Neuronal stem cell (in vitro differentiated cells): Measurements from ENCODE around the gene CTNNBIP1.

Experiments
- DNase-seq: peaks from one replicate; pipeline ENCODE4 v3.0.0-alpha.2; 2013; ENCODE audit warnings: low spot score
- H2AFZ ChIP-seq: one replicate; pipeline ENCODE4 v1.6.1; 2013; ENCODE audit warnings: mild to moderate bottlenecking, low read length, inconsistent platforms
- H2AK5ac ChIP-seq: 2 replicates; pipeline ENCODE4 v1.6.1; 2013; ENCODE audit warnings: low read depth, mild to moderate bottlenecking, inconsistent platforms, low read length, moderate library complexity, mixed read lengths
- H2BK120ac ChIP-seq: 2 replicates; pipeline ENCODE4 v1.6.1; 2013; ENCODE audit warnings: low read depth, mild to moderate bottlenecking, inconsistent platforms, low read length, moderate library complexity, mixed read lengths
- H2BK12ac ChIP-seq: one replicate; pipeline ENCODE4 v1.6.1; 2013; ENCODE audit warnings: low read length, inconsistent platforms
- H2BK15ac ChIP-seq: 2 replicates; pipeline ENCODE4 v1.6.1; 2013; ENCODE audit warnings: mild to moderate bottlenecking, low read length, inconsistent platforms, mixed read lengths
- H2BK5ac ChIP-seq: one replicate; pipeline ENCODE4 v1.6.1; 2013; ENCODE audit warnings: inconsistent platforms, mild to moderate bottlenecking, low read length, moderate library complexity
- H3K14ac ChIP-seq: one replicate; pipeline ENCODE4 v1.6.1; 2013; ENCODE audit warnings: low read length, inconsistent platforms
- H3K18ac ChIP-seq: 2 replicates; pipeline ENCODE4 v1.6.1; 2013; ENCODE audit warnings: low read length, inconsistent platforms
- H3K23ac ChIP-seq: 2 replicates; pipeline ENCODE4 v1.6.1; 2013; ENCODE audit warnings: low read depth, mild to moderate bottlenecking, mixed read lengths, low read length, inconsistent platforms; ENCODE audit not compliant: poor library complexity
- H3K27ac ChIP-seq: replicated peaks from 3 replicates; pipeline ENCODE4 v1.5.1; 2013; ENCODE audit warnings: low read length, inconsistent platforms
- H3K27me3 ChIP-seq, 3 experiments: 2 replicates each; pipeline ENCODE4 v1.6.1; 2013; ENCODE audit warnings: low read length in 3 of 3, mild to moderate bottlenecking in 2 of 3, inconsistent platforms in 1 of 3, low read depth in 1 of 3, mixed read lengths in 1 of 3, moderate library complexity in 1 of 3; ENCODE audit not compliant: control insufficient read depth in 3 of 3, insufficient read depth in 3 of 3
- H3K36me3 ChIP-seq, 2 donors: replicated peaks in 1 of 2; 2 replicates each; pipeline ENCODE4 v1.6.1; 2013; ENCODE audit warnings: low read length in 2 of 2; ENCODE audit not compliant: control insufficient read depth in 2 of 2, insufficient read depth in 2 of 2
- H3K4ac ChIP-seq: 2 replicates; pipeline ENCODE4 v1.6.1; 2013; ENCODE audit warnings: inconsistent platforms, mild to moderate bottlenecking, low read length, moderate library complexity
- H3K4me1 ChIP-seq, 2 donors: 1 replicate in 1 of 2; 2 replicates in 1 of 2; pipeline ENCODE4 v1.6.1; 2013; ENCODE audit warnings: low read length in 2 of 2, low read depth in 1 of 2; ENCODE audit not compliant: control insufficient read depth in 2 of 2, insufficient read depth in 1 of 2
- H3K4me2 ChIP-seq: one replicate; pipeline ENCODE4 v1.6.1; 2013; ENCODE audit warnings: mild to moderate bottlenecking, low read length, inconsistent platforms; ENCODE audit not compliant: insufficient read depth, poor library complexity, severe bottlenecking
- H3K4me3 ChIP-seq, 2 donors: 2 replicates each; pipeline ENCODE4 v1.5.1; 2013; ENCODE audit warnings: low read length in 2 of 2, mild to moderate bottlenecking in 2 of 2, inconsistent platforms in 1 of 2, moderate library complexity in 1 of 2
- H3K79me1 ChIP-seq: one replicate; pipeline ENCODE4 v1.6.1; 2013; ENCODE audit warnings: low read depth, mild to moderate bottlenecking, inconsistent platforms, low read length, moderate library complexity
- H3K9ac ChIP-seq: one replicate; pipeline ENCODE4 v1.6.1; 2013; ENCODE audit warnings: mild to moderate bottlenecking, low read depth, low read length, inconsistent platforms; ENCODE audit not compliant: poor library complexity
- H3K9me3 ChIP-seq, 2 donors: replicated peaks in 1 of 2; 2 replicates each; pipeline versions ENCODE3 to v1.6.1; 2013; ENCODE audit warnings: low read length in 2 of 2, mild to moderate bottlenecking in 2 of 2, inconsistent platforms in 1 of 2, low read depth in 1 of 2, mixed read lengths in 1 of 2, moderate library complexity in 1 of 2; ENCODE audit not compliant: control insufficient read depth in 2 of 2, insufficient read depth in 1 of 2
- H4K8ac ChIP-seq: one replicate; pipeline ENCODE4 v1.6.1; 2013; ENCODE audit warnings: low read depth, mild to moderate bottlenecking, inconsistent platforms, low read length, moderate library complexity
- H4K91ac ChIP-seq: one replicate; pipeline ENCODE4 v1.6.1; 2013; ENCODE audit warnings: low read length, low read depth, mild to moderate bottlenecking, inconsistent platforms; ENCODE audit not compliant: poor library complexity
- WGBS, 2 donors: extraction: QIAGEN DNeasy Blood & Tissue Kit; methylation state at CpG; one replicate each; pipeline ENCODE4 v1.1.7; 2013; ENCODE audit warnings: missing lambda C conversion rate in 2 of 2, mixed read lengths in 1 of 2; ENCODE audit not compliant: insufficient read length in 2 of 2, insufficient replicate concordance in 1 of 2; ENCODE audit errors: extremely low coverage in 2 of 2; 5-methylcytosine and 5-hydroxymethylcytosine counted together

Gene CTNNBIP1

GRCh38 chr1:9882945-9883303, 27.1 kb downstream of the CTNNBIP1 start:
- H3K27ac ChIP-seq = no peak overlapping the region
- WGBS, 2 donors = no CpG with 5 or more reads among the region's 12 CpGs
- H3K4me1 ChIP-seq = peaks cover 0 to 29% of the 10 kb centered on the region in 2 donors
- H3K27me3 ChIP-seq = no peaks in the 10 kb centered on the region
- H4K8ac ChIP-seq = no peak overlapping the region
- peaks cover 22% of the 10 kb centered on the region for H3K79me1 ChIP-seq
- H2BK5ac ChIP-seq = no peak overlapping the region
- H3K36me3 ChIP-seq = peaks cover 3 to 9% of the 10 kb centered on the region in 2 donors
- peak overlapping the region; percentile 7 for H3K9ac ChIP-seq
- H2AFZ ChIP-seq = no peak overlapping the region
- no peak overlapping the region for H3K23ac ChIP-seq
- H3K4ac ChIP-seq = no peak overlapping the region
- H3K9me3 ChIP-seq = no peaks in the 10 kb centered on the region
- peak overlapping the region; percentile 23 for H2BK15ac ChIP-seq
- H3K4me3 ChIP-seq = no peak overlapping the region
- no peak overlapping the region for H2BK120ac ChIP-seq
- H4K91ac ChIP-seq = no peak overlapping the region
- H2BK12ac ChIP-seq = no peak overlapping the region
- no peak for DNase-seq
- no peak overlapping the region for H3K14ac ChIP-seq
- peak overlapping the region; percentile 20 for H2AK5ac ChIP-seq
- H3K18ac ChIP-seq = peak overlapping the region; percentile 15
- H3K4me2 ChIP-seq = no peak overlapping the region

DNA sequence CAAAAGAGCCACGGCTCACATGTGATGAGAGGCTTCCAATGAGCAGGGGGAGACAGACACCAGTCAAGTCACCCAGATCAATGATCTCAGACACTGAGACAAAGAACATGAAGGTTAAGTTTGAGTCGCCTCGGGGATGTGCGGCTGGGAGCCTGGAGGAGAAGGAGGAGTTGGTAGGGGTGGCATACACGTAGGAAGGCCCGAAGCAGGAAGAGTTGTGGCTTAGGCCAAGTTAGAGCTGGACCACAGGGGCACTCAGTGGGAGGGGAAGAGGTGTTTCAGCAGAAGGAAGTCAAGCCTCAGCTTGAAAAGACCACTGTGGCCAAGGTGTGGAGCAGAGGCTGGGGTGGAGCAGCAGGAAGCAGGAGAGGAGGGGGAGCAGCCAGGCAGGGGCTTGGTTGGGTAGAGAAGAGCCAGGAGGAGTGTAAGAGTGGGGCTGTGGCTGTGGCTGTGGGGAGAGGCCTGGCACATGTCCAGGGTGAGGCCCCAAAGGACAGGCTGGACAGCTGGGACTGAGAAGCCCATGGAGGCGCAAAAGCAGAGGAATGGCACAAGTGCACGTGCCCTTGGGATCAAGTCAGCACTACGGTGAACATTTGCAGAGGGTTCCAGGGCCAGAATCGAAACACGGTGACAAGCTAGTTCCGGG, 27.6 kb downstream of the CTNNBIP1 start:
- no CpG with 5 or more reads among the region's 12 CpGs for WGBS, 2 donors
- Histone ChIP-seq H4K8ac (no peak overlapping the region), H3K9me3 (no peaks in the 10 kb centered on the region), H3K4me2 (no peak overlapping the region), H2AK5ac (no peak overlapping the region), H3K9ac (no peak overlapping the region), H3K4ac (no peak overlapping the region), H3K23ac (no peak overlapping the region), H4K91ac (no peak overlapping the region), H3K14ac (no peak overlapping the region), H3K4me3 (no peak overlapping the region), H3K18ac (no peak overlapping the region), H3K27me3 (no peaks in the 10 kb centered on the region), H2BK12ac (no peak overlapping the region), H2BK120ac (no peak overlapping the region), H2AFZ (no peak overlapping the region), H3K4me1 (peaks cover 0 to 29% of the 10 kb centered on the region in 2 donors), H2BK15ac (no peak overlapping the region), H3K79me1 (peaks cover 22% of the 10 kb centered on the region), H2BK5ac (no peak overlapping the region), H3K27ac (no peak overlapping the region), H3K36me3 (peaks cover 3 to 9% of the 10 kb centered on the region in 2 donors)
- no peak for DNase-seq

DNA sequence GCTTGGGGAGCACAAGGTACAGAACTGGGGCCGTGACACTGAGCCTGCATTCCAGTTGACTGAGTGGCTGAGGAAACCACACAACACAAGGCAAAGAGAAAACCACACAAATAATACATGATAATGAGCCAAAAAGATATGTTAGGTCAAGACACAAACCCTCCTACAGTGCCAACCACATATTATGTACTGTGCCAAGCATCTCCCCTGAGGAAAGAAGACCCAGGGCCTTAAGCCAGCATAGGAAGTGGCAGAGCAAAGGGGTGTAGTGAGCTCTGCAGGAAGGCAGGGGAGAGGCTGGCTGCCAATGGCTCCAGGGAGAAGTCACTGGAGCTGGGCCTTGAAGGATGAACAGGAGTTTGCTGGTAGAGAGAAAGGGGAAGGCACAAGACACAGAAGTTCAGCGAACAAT, 28.2 kb downstream of the CTNNBIP1 start:
- Histone ChIP-seq H3K4me3 (no peak overlapping the region), H2BK5ac (no peak overlapping the region), H3K79me1 (peaks cover 22% of the 10 kb centered on the region), H3K4me2 (no peak overlapping the region), H3K23ac (no peak overlapping the region), H3K9ac (no peak overlapping the region), H3K18ac (no peak overlapping the region), H3K14ac (no peak overlapping the region), H2BK120ac (no peak overlapping the region), H2BK15ac (no peak overlapping the region), H3K9me3 (no peaks in the 10 kb centered on the region), H4K91ac (no peak overlapping the region), H3K27ac (no peak overlapping the region), H3K27me3 (no peaks in the 10 kb centered on the region), H4K8ac (no peak overlapping the region), H2AFZ (no peak overlapping the region), H3K36me3 (peaks cover 3 to 8% of the 10 kb centered on the region in 2 donors), H3K4ac (no peak overlapping the region), H2BK12ac (no peak overlapping the region), H2AK5ac (no peak overlapping the region), H3K4me1 (peaks cover 2 to 26% of the 10 kb centered on the region in 2 donors)
- no peak for DNase-seq
- WGBS, 2 donors = no CpG with 5 or more reads among the region's 2 CpGs

DNA sequence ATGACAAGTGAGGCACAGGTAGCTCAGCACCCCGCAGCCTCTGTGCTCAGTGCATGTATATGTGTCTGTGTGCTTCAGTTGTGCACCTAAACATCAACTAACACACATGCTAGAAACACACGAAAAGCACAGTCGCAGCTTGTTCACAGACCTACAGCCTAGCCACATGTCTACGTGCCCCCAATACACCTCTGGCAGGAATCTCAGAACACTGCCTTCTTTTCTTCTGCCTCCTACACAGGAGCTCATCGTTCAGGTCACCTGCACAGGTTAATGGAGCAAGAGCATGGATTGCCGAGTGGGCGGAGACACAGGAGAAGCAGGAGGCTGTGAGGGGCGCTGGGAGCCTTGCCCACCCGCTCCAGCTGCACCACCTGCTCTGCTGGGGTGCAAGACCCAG, 31.7 kb downstream of the CTNNBIP1 start:
- no peak for DNase-seq

More for the DNA sequence above, 31.7 kb downstream of the CTNNBIP1 start:
- Histone ChIP-seq H4K8ac (no peak overlapping the region), H3K14ac (peak overlapping the region; percentile 58), H2BK120ac (no peak overlapping the region), H3K9me3 (no peaks in the 10 kb centered on the region), H3K27me3 (no peaks in the 10 kb centered on the region), H3K18ac (no peak overlapping the region), H2AK5ac (no peak overlapping the region), H3K23ac (no peak overlapping the region), H3K4me1 (peaks cover 7 to 10% of the 10 kb centered on the region in 2 donors), H3K4me3 (no peak overlapping the region), H3K36me3 (peaks cover 3 to 9% of the 10 kb centered on the region in 2 donors), H3K9ac (no peak overlapping the region), H3K4me2 (no peak overlapping the region), H2BK5ac (no peak overlapping the region), H3K27ac (no peak overlapping the region), H3K4ac (no peak overlapping the region), H2AFZ (no peak overlapping the region), H3K79me1 (peaks cover 15% of the 10 kb centered on the region), H2BK15ac (no peak overlapping the region), H4K91ac (no peak overlapping the region), H2BK12ac (no peak overlapping the region)
- no CpG with 5 or more reads among the region's 9 CpGs for WGBS, 2 donors
